H9 (cell line): Measurements from ENCODE around the gene KDM4F. TPM values are rescaled to one million over a fixed set of nuclear protein-coding genes. Genes with fewer than 3 reads are reported as not detected.

Source experiments
- DNase-seq: peaks from one replicate; pipeline ENCODE4 v3.0.0-alpha.2; 2017
- H2AFZ ChIP-seq: one replicate; pipeline ENCODE4 v1.6.1; 2013; ENCODE audit warnings: mild to moderate bottlenecking, low read length, control low read depth, moderate library complexity
- H2AK5ac ChIP-seq: 2 replicates; pipeline ENCODE4 v1.6.1; 2013; ENCODE audit warnings: low read length, control low read depth, mixed read lengths; ENCODE audit not compliant: insufficient read length
- H2BK120ac ChIP-seq: one replicate; pipeline ENCODE4 v1.6.1; 2013; ENCODE audit warnings: low read depth, mild to moderate bottlenecking, low read length, control low read depth, inconsistent platforms; ENCODE audit not compliant: poor library complexity, severe bottlenecking
- H2BK12ac ChIP-seq: 2 replicates; pipeline ENCODE4 v1.6.1; 2013; ENCODE audit warnings: low read length, control low read depth, mixed read lengths, low read depth; ENCODE audit not compliant: insufficient read length
- H2BK15ac ChIP-seq: 2 replicates; pipeline ENCODE4 v1.6.1; 2013; ENCODE audit warnings: low read depth, low read length, control low read depth
- H2BK20ac ChIP-seq: one replicate; pipeline ENCODE4 v1.6.1; 2013; ENCODE audit warnings: low read depth, mild to moderate bottlenecking, low read length, control low read depth, inconsistent platforms; ENCODE audit not compliant: poor library complexity, severe bottlenecking
- H2BK5ac ChIP-seq: 2 replicates; pipeline ENCODE4 v1.6.1; 2013; ENCODE audit warnings: low read length, control low read depth, mixed read lengths; ENCODE audit not compliant: insufficient read length
- H3K14ac ChIP-seq: 2 replicates; pipeline ENCODE4 v1.6.1; 2013; ENCODE audit warnings: low read length, control low read depth; ENCODE audit not compliant: insufficient read depth
- H3K18ac ChIP-seq: 2 replicates; pipeline ENCODE4 v1.6.1; 2013; ENCODE audit warnings: low read depth, mild to moderate bottlenecking, mixed read lengths, low read length, control low read depth; ENCODE audit not compliant: insufficient read length
- H3K23ac ChIP-seq: 2 replicates; pipeline ENCODE4 v1.6.1; 2013; ENCODE audit warnings: low read length, control low read depth, mixed read lengths, low read depth; ENCODE audit not compliant: insufficient read length
- H3K23me2 ChIP-seq: 2 replicates; pipeline ENCODE4 v1.6.1; 2013; ENCODE audit warnings: low read depth, mild to moderate bottlenecking, mixed read lengths, low read length, control low read depth; ENCODE audit not compliant: insufficient read length, poor library complexity, severe bottlenecking
- H3K27ac ChIP-seq: 2 replicates; pipeline ENCODE4 v1.5.1; 2013; ENCODE audit warnings: low read length, control low read depth, mixed read lengths, low read depth; ENCODE audit not compliant: insufficient read length
- H3K27me3 ChIP-seq: 2 replicates; pipeline ENCODE4 v1.6.1; 2013; ENCODE audit warnings: low read length, control low read depth, inconsistent platforms; ENCODE audit not compliant: insufficient read depth
- H3K4ac ChIP-seq: 2 replicates; pipeline ENCODE4 v1.6.1; 2013; ENCODE audit warnings: low read depth, mild to moderate bottlenecking, control low read depth, inconsistent platforms, low read length, moderate library complexity
- H3K4me1 ChIP-seq: 2 replicates; pipeline ENCODE4 v1.6.1; 2013; ENCODE audit warnings: low read length, control low read depth, inconsistent platforms; ENCODE audit not compliant: insufficient read depth
- H3K4me2 ChIP-seq: 2 replicates; pipeline ENCODE4 v1.6.1; 2013; ENCODE audit warnings: low read length, control low read depth, mixed read lengths; ENCODE audit not compliant: insufficient read length, insufficient read depth
- H3K56ac ChIP-seq: 2 replicates; pipeline ENCODE4 v1.6.1; 2013; ENCODE audit warnings: low read depth, mild to moderate bottlenecking, mixed read lengths, low read length, control low read depth; ENCODE audit not compliant: insufficient read length
- H3K79me1 ChIP-seq: 2 replicates; pipeline ENCODE4 v1.6.1; 2013; ENCODE audit warnings: low read depth, mild to moderate bottlenecking, moderate library complexity, low read length, control low read depth, inconsistent platforms; ENCODE audit not compliant: insufficient read depth, poor library complexity, severe bottlenecking
- H3K79me2 ChIP-seq: 2 replicates; pipeline ENCODE4 v1.6.1; 2013; ENCODE audit warnings: low read length, control low read depth, inconsistent platforms; ENCODE audit not compliant: insufficient read depth
- H3K9ac ChIP-seq: 2 replicates; pipeline ENCODE4 v1.6.1; 2013; ENCODE audit warnings: low read length, control low read depth, mixed read lengths; ENCODE audit not compliant: insufficient read length; ENCODE audit errors: extremely low read depth
- H3K9me3 ChIP-seq: one replicate; pipeline ENCODE4 v1.6.1; 2013; ENCODE audit warnings: low read depth, low read length, inconsistent platforms; ENCODE audit not compliant: control insufficient read depth
- H3T11ph ChIP-seq: one replicate; pipeline ENCODE4 v1.6.1; 2013; ENCODE audit warnings: mild to moderate bottlenecking, low read length, control low read depth, inconsistent platforms
- H4K20me1 ChIP-seq: one replicate; pipeline ENCODE4 v1.6.1; 2013; ENCODE audit not compliant: control insufficient read depth, insufficient read length, insufficient read depth
- H4K5ac ChIP-seq: 2 replicates; pipeline ENCODE4 v1.6.1; 2013; ENCODE audit warnings: low read depth, mild to moderate bottlenecking, mixed read lengths, low read length, control low read depth; ENCODE audit not compliant: insufficient read length
- H4K8ac ChIP-seq: replicated peaks from 2 replicates; pipeline ENCODE4 v1.6.1; 2013; ENCODE audit warnings: low read length, control low read depth, mixed read lengths, low read depth; ENCODE audit not compliant: insufficient read length
- H4K91ac ChIP-seq: 2 replicates; pipeline ENCODE4 v1.6.1; 2013; ENCODE audit warnings: low read depth, mild to moderate bottlenecking, moderate library complexity, mixed read lengths, low read length, control low read depth; ENCODE audit not compliant: insufficient read length
- H3K27ac Mint-ChIP-seq, 3 experiments: 2 replicates in 2 of 3; 3 replicates in 1 of 3; pipeline ENCODE4 v1.8.0; 2020 to 2021; ENCODE audit warnings: mixed read lengths in 3 of 3, mild to moderate bottlenecking in 1 of 3, moderate library complexity in 1 of 3
- H3K27me3 Mint-ChIP-seq: 2 replicates; pipeline ENCODE4 v1.8.0; 2021; ENCODE audit warnings: low read depth, mild to moderate bottlenecking, moderate library complexity, mixed read lengths
- H3K36me3 Mint-ChIP-seq, 3 experiments: 2 replicates in 2 of 3; 3 replicates in 1 of 3; pipeline ENCODE4 v1.8.0; 2020 to 2021; ENCODE audit warnings: low read depth in 3 of 3, mixed read lengths in 3 of 3; ENCODE audit not compliant: insufficient read depth in 1 of 3
- H3K4me1 Mint-ChIP-seq, 2 experiments: 2 replicates each; pipeline ENCODE4 v1.8.0; 2020; ENCODE audit warnings: mixed read lengths in 2 of 2
- H3K4me3 Mint-ChIP-seq, 2 experiments: 2 replicates in 1 of 2; 3 replicates in 1 of 2; pipeline ENCODE4 v1.8.0; 2020 to 2021; ENCODE audit warnings: mild to moderate bottlenecking in 2 of 2, mixed read lengths in 2 of 2, moderate library complexity in 1 of 2
- H3K9me3 Mint-ChIP-seq, 2 experiments: 2 replicates in 1 of 2; 3 replicates in 1 of 2; pipeline ENCODE4 v1.8.0; 2020; ENCODE audit warnings: mild to moderate bottlenecking in 2 of 2, mixed read lengths in 2 of 2, moderate library complexity in 1 of 2
- CTCF ChIP-seq: fragments of 200-600 bp; sonication (generic); conservative IDR thresholded peaks from 3 replicates; pipeline ENCODE4 v1.8.0; 2021; ENCODE audit warnings: antibody characterized with exemption, mild to moderate bottlenecking
- WGBS: extraction: QIAGEN DNeasy Blood & Tissue Kit; methylation state at CpG from one replicate; pipeline ENCODE4 v1.1.7; 2013; ENCODE audit warnings: missing lambda C conversion rate, low lambda C conversion rate, mixed read lengths; ENCODE audit not compliant: insufficient read length; ENCODE audit errors: extremely low coverage; 5-methylcytosine and 5-hydroxymethylcytosine counted together
- total RNA-seq: library from RNA; stranded (reverse); gene quantifications from 2 replicates; pipeline ENCODE4 v1.2.1, GENCODE V29; 2021

KDM4F gene
- total RNA-seq, 1 experiment from 2014 or later, result not detected

- H3K27ac Mint-ChIP-seq, result no peak overlapping the region
- H3K4me3 Mint-ChIP-seq, result no peak overlapping the region
- Histone ChIP-seq H3K27me3 (no peaks in the 10 kb centered on the region), H2BK120ac (no peak overlapping the region), H3K23ac (no peak overlapping the region), H2BK12ac (no peak overlapping the region), H3T11ph (no peak overlapping the region), H3K14ac (no peak overlapping the region), H3K79me1 (no peaks in the 10 kb centered on the region), H3K9me3 (no peaks in the 10 kb centered on the region), H3K27ac (no peak overlapping the region), H4K5ac (no peak overlapping the region), H2BK15ac (no peak overlapping the region), H2AK5ac (no peak overlapping the region), H2AFZ (no peak overlapping the region), H3K56ac (no peak overlapping the region), H4K8ac (no peak overlapping the region), H2BK5ac (no peak overlapping the region), H3K4me1 (no peaks in the 10 kb centered on the region), H3K23me2 (no peaks in the 10 kb centered on the region), H3K18ac (no peak overlapping the region), H3K4me2 (no peak overlapping the region), H3K4ac (no peak overlapping the region), H4K91ac (no peak overlapping the region), H4K20me1 (no peaks in the 10 kb centered on the region), H3K9ac (no peak overlapping the region), H2BK20ac (no peak overlapping the region), H3K79me2 (no peaks in the 10 kb centered on the region)
- peaks cover 24% of the 10 kb centered on the region for H3K27me3 Mint-ChIP-seq
- H3K9me3 Mint-ChIP-seq, result no peaks in the 10 kb centered on the region
- WGBS, result no CpG with 5 or more reads among the region's 1 CpG
- H3K36me3 Mint-ChIP-seq, result no peaks in the 10 kb centered on the region; a peak in 1 of 7 replicates
- TF ChIP-seq CTCF, result no peak
- H3K4me1 Mint-ChIP-seq, result no peaks in the 10 kb centered on the region
- no peak for DNase-seq
These were observed 43.6 kb upstream of the KDM4F start for GRCh38 chr11:95005642-95006041.
